ENCODE measurements around the gene C20orf144. TPM values are rescaled to one million over a fixed set of nuclear protein-coding genes. Genes with fewer than 3 reads are reported as not detected.

The C20orf144 gene
- total RNA-seq, 1 donor from 2014 or later: not detected

- TF ChIP-seq CTCF (IDR thresholded peaks at IDR 0.05; ENCODE audit: insufficient read depth, low read length, severe bottlenecking): no peak
- FAIRE-seq (no peak), DNase-seq (ENCODE audit: low read depth) (no peak)
These were observed 2.6 kb upstream of the C20orf144 start for GRCh38 chr20:33659341-33660034.

GRCh38 chr20:33660035-33660684, 2.0 kb upstream of the C20orf144 start:
- no peak for DNase-seq (ENCODE audit: low read depth)
- Histone ChIP-seq H3K4me3 (ENCODE audit: low read depth, low read length) (no peak overlapping the region), H3K36me3 (ENCODE audit: control insufficient read depth, insufficient read depth, low read length) (no peaks in the 10 kb centered on the region), H3K27me3 (ENCODE audit: control insufficient read depth, insufficient read depth, low read length) (peaks cover 1% of the 10 kb centered on the region)
- no peak for TF ChIP-seq CTCF (IDR thresholded peaks at IDR 0.05; ENCODE audit: insufficient read depth, low read length, severe bottlenecking)
- FAIRE-seq: no peak

More at GRCh38 chr20:33659341-33660034, 2.6 kb upstream of the C20orf144 start:
- Histone ChIP-seq H3K36me3 (ENCODE audit: control insufficient read depth, insufficient read depth, low read length) (no peaks in the 10 kb centered on the region), H3K27me3 (ENCODE audit: control insufficient read depth, insufficient read depth, low read length) (peaks cover 1% of the 10 kb centered on the region), H3K4me3 (ENCODE audit: low read depth, low read length) (no peak overlapping the region)

- peaks cover under 1% of the 10 kb centered on the region for H3K27me3 ChIP-seq (ENCODE audit: control insufficient read depth, insufficient read depth, low read length)
- H3K4me3 ChIP-seq (ENCODE audit: low read depth, low read length): no peak overlapping the region
- FAIRE-seq (no peak), DNase-seq (ENCODE audit: low read depth) (no peak)
- no peak for TF ChIP-seq CTCF (IDR thresholded peaks at IDR 0.05; ENCODE audit: insufficient read depth, low read length, severe bottlenecking)
- H3K36me3 ChIP-seq (ENCODE audit: control insufficient read depth, insufficient read depth, low read length): no peaks in the 10 kb centered on the region
These were observed 1.5 kb upstream of the C20orf144 start for GRCh38 chr20:33660685-33661058.

- Histone ChIP-seq H3K4me3 (ENCODE audit: low read depth, low read length) (peak overlapping the region; percentile 76), H3K27me3 (ENCODE audit: control insufficient read depth, insufficient read depth, low read length) (no peaks in the 10 kb centered on the region), H3K36me3 (ENCODE audit: control insufficient read depth, insufficient read depth, low read length) (no peaks in the 10 kb centered on the region)
- peak; percentile 49 for DNase-seq (ENCODE audit: low read depth)
- no peak for TF ChIP-seq CTCF (IDR thresholded peaks at IDR 0.05; ENCODE audit: insufficient read depth, low read length, severe bottlenecking)
- FAIRE-seq: no peak
These were observed 1.3 kb downstream of the C20orf144 start for GRCh38 chr20:33663161-33664084.

GRCh38 chr20:33664085-33664761, 2.1 kb downstream of the C20orf144 start:
- FAIRE-seq (no peak), DNase-seq (ENCODE audit: low read depth) (no peak)
- no peak for TF ChIP-seq CTCF (IDR thresholded peaks at IDR 0.05; ENCODE audit: insufficient read depth, low read length, severe bottlenecking)
- Histone ChIP-seq H3K4me3 (ENCODE audit: low read depth, low read length) (peak overlapping the region; percentile 76), H3K36me3 (ENCODE audit: control insufficient read depth, insufficient read depth, low read length) (no peaks in the 10 kb centered on the region), H3K27me3 (ENCODE audit: control insufficient read depth, insufficient read depth, low read length) (no peaks in the 10 kb centered on the region)
